Stimulated activated CD4-positive, alpha-beta T cell treated with anti-CD3 and anti-CD28 coated beads, Interleukin-2, amount 100 ng/mL, for 4 hours (primary cell): Measurements from ENCODE around the gene ARHGAP42.

Experiments used
- DNase-seq: peaks from one replicate; pipeline ENCODE4 v3.0.0-alpha.2; 2020; ENCODE audit warnings: low read depth

Gene ARHGAP42

GRCh38 chr11:100832829-100833228 lies 145.7 kb downstream of the ARHGAP42 start:
- DNase-seq, result no peak

DNA sequence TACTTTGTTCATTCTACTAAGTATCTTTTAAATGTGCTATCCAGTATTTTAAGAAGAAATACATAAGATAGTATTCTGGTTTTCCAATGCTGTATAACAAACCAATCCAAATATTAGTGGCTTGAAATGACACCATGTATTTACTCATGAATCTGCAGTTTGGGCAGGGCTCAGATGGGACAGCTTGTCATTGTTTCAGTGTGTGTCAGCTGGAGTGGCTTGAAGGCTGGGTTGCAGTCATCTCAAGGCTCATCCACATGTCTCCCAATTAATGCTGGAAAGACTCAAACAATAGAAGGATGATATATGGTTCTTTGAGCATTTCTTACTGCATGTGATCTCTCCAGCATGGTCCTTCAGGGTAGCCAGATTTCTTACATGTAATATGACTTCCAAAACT lies 146.2 kb downstream of the ARHGAP42 start:
- no peak for DNase-seq

- no peak for DNase-seq
Observed at GRCh38 chr11:100835854-100836253, 148.8 kb downstream of the ARHGAP42 start.

- DNase-seq, result no peak
Observed at GRCh38 chr11:100837311-100837710, 150.2 kb downstream of the ARHGAP42 start.

GRCh38 chr11:100841711-100842407 lies 154.8 kb downstream of the ARHGAP42 start:
- no peak for DNase-seq

DNA sequence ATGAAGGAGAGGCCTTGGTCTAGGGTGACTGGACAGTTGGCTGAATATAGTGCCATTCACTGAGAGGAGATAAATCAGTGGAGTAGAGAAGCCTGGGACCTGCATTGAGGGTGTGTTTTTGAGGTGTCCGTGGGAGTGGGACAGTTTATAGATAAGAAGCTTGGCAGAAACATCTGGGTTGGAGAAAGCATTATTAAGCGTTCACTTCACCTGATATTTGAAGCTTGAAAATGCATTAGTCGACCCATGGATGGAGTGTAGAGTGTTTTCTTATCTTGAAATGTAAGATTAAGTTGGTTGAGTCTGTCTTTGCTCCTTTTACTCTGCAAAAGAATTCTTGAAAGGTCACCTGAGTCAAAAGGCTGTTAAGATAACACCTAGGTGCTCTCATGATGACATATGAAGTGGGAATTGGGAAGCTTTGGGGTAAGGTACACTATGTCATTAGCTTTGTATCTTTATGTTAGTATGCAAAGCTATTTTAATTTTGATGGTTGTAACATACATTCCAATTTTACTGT lies 160.7 kb downstream of the ARHGAP42 start:
- DNase-seq, result no peak

- DNase-seq, result no peak
Observed at GRCh38 chr11:100849009-100849900, 162.2 kb downstream of the ARHGAP42 start.

DNA sequence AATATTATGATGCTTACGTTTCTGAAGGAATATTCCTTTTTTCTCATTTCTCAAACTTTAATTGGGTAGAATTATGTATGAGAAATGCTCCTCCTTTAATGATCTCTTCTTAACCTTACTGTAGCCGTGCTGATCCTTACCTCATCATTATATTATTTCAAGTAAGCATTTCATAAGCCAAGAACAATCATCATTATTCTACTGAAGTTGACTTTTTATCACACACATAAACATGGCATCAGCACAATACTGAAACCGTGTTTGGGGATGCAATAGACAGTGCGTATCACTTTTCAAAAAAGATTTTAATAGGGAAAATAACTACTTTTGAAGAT lies 162.8 kb downstream of the ARHGAP42 start:
- DNase-seq, result no peak

- no peak for DNase-seq
Observed at GRCh38 chr11:100851147-100851546, 164.1 kb downstream of the ARHGAP42 start.

- no peak for DNase-seq
Observed at GRCh38 chr11:100851584-100852152, 164.6 kb downstream of the ARHGAP42 start.

DNA sequence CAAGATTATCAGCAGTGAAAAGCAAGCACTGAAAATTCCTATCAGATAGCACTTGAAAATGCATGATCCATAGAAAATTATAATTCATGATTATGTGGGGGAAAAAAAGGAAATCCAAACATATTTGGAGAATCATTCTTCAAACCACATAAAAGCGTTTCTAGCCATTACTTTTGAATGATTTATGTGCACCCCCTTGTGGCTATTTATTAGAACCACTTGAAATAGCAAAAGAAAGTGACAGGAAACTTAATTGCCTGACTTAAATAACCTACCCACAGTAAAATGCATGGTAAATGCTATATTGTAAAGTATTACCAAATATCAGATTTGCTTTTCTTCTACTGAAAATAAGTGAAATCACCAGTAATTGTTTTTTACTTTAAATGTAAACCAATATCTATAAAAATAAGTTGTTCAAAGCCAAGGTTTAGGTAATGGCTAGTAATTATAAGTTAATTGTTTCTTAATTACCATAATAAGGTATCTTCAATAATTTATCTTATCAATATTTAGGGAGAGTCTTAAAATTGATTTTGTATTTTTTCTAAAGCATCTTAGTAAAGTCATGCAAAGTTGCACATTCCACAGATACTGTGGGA lies 168.5 kb downstream of the ARHGAP42 start:
- no peak for DNase-seq

DNA sequence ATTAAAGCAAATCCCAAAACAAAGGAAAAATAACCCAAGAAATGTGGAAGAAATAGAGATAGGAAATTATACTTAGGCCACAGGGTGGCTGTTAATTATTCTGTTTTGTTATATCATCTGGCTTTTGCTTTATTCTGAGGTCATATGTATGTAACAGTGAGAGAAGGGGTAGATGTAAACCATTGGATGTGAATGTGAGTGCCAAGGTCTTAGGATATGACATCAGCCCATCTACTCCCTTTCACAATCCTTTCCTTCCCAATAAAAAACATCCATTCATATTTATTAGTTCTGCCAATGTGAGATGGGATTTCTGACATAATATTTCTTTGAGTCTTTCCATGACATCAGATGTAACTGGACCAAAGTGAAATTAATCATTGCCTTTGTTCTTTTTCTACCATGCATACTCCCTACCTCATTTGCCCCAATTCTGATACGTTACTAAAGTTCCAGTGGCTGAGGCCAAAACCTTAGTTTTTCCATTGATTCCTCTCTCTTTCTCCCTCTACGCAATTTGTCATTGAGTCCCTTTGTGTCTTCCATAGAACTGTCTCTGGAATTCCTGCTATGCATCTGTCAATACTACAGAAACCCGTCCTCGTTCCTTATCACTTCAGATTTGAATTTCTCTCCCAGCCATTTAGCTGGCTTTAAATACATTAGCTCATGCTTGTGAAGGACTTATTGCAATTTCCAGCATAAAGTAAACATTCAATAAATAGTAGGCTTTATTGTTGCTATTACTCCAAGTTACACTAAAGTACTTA lies 170.3 kb downstream of the ARHGAP42 start:
- DNase-seq, result no peak

- DNase-seq, result no peak
Observed at GRCh38 chr11:100860318-100861155, 173.4 kb downstream of the ARHGAP42 start.

- DNase-seq, result no peak
Observed at GRCh38 chr11:100861212-100861611, 174.1 kb downstream of the ARHGAP42 start.

- DNase-seq, result no peak
Observed at GRCh38 chr11:100863080-100863581, 176.0 kb downstream of the ARHGAP42 start.

DNA sequence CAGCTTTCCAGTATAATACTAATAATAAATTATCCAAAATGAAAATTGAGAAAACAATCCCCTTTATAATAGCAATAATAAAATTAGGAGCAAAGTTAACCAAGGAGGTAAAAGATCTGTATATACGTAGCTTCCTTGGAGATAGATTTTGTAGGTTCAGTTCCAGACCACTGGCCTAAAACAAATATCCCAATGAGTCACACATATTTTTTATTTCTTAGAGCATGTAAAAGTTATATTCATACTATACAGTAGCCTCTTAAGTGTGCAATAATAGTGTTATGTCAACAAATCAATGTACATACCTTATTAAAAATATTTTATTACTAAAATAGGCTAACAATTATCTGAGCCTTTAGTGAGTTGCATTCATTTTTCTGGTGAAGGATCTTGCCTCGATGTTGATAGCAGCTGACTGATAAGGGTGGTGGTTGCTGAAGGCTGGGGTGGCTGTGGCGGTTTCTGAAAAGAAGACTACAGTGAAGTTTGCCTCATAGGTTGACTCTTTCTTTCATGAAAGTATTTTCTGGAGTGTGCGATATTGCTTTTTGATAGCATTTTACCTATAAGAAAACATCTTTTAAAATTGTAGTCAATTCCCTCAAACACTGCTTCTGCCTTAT lies 178.5 kb downstream of the ARHGAP42 start:
- DNase-seq, result no peak

GRCh38 chr11:100866453-100866852 lies 179.4 kb downstream of the ARHGAP42 start:
- DNase-seq, result no peak

- no peak for DNase-seq
Observed at GRCh38 chr11:100867606-100868005, 180.5 kb downstream of the ARHGAP42 start.

- no peak for DNase-seq
Observed at GRCh38 chr11:100869328-100869727, 182.2 kb downstream of the ARHGAP42 start.

DNA sequence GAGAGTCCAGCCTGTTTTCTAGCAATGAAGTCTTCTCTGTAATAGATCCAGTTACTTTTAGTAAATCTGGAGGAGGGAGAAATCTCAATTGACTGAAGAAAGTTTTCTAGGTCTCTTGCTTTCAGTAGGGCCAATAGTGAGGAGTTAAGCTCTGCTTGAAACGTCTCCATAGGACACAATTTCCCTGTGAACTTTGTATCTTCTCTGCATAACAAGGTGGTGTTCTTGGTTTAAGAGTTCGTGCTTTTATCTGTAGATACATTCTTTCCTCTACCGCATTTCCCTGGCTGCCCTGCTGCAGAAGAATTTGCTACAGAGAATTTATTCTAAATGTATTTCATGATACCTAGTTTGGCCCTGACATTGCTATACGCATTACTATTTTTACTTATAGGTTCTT lies 183.1 kb downstream of the ARHGAP42 start:
- DNase-seq, result no peak
